Daoy (cell line): ENCODE measurements around the gene NPLOC4. TPM values are rescaled to one million over a fixed set of nuclear protein-coding genes. Genes with fewer than 3 reads are reported as not detected.
A peak's percentile ranks its signal among the peaks of the same experiment; 100 is the strongest.

Source experiments
- DNase-seq: peaks from one replicate; pipeline ENCODE4 v3.0.0-alpha.2; 2015; ENCODE audit warnings: low read depth
- total RNA-seq: library from RNA; depleted of rRNA; stranded (reverse); fragments of >200 nt; shearing (Covaris generic); gene quantifications from 2 replicates; pipeline ENCODE4 v1.2.3, GENCODE V29; 2014

NPLOC4 gene
- total RNA-seq, 1 experiment from 2014 or later = 78.5 TPM

GRCh38 chr17:81567191-81567590 lies 69.7 kb downstream of the NPLOC4 start:
- no peak for DNase-seq

- DNase-seq = peak; percentile 98
Observed at GRCh38 chr17:81566461-81567126, 70.3 kb downstream of the NPLOC4 start.

- no peak for DNase-seq
Observed at GRCh38 chr17:81565231-81565630, 71.7 kb downstream of the NPLOC4 start.

GRCh38 chr17:81564778-81565177 lies 72.1 kb downstream of the NPLOC4 start:
- DNase-seq = no peak

GRCh38 chr17:81563861-81564586 lies 72.9 kb downstream of the NPLOC4 start:
- DNase-seq = no peak

- peak; percentile 69 for DNase-seq
Observed at GRCh38 chr17:81561494-81561885, 75.4 kb downstream of the NPLOC4 start.

GRCh38 chr17:81558941-81559806 lies 77.7 kb downstream of the NPLOC4 start:
- no peak for DNase-seq

- DNase-seq = no peak
Observed at GRCh38 chr17:81558115-81558468, 78.8 kb downstream of the NPLOC4 start.

GRCh38 chr17:81557276-81558114 lies 79.4 kb downstream of the NPLOC4 start:
- no peak for DNase-seq

- DNase-seq = no peak
Observed at GRCh38 chr17:81556863-81557262, 80.0 kb downstream of the NPLOC4 start.

GRCh38 chr17:81556175-81556691 lies 80.7 kb downstream of the NPLOC4 start:
- DNase-seq = no peak

- DNase-seq = peak; percentile 96
Observed at GRCh38 chr17:81553616-81554181, 83.2 kb downstream of the NPLOC4 start.

- DNase-seq = peak; percentile 89
Observed at GRCh38 chr17:81553018-81553615, 83.8 kb downstream of the NPLOC4 start.

- DNase-seq = peak; percentile 91
Observed at GRCh38 chr17:81552244-81553017, 84.5 kb downstream of the NPLOC4 start, which contains the start of gene FAAP100. FAAP100 (minus strand) TSS chr17:81552353; CDS start chr17:81552330, 23 bp downstream.

GRCh38 chr17:81551458-81552243 lies 85.3 kb downstream of the NPLOC4 start:
- no peak for DNase-seq

GRCh38 chr17:81550830-81551457 lies 86.0 kb downstream of the NPLOC4 start:
- no peak for DNase-seq

GRCh38 chr17:81550285-81550684 lies 86.6 kb downstream of the NPLOC4 start:
- no peak for DNase-seq

- no peak for DNase-seq
Observed at GRCh38 chr17:81549826-81550225, 87.1 kb downstream of the NPLOC4 start.
